K562 treated with DMSO at 1 percent for 48 hours (cell line): ENCODE results near the gene POMT2. TPM values are rescaled to one million over a fixed set of nuclear protein-coding genes. Genes with fewer than 3 reads are reported as not detected.

Source experiments
- total RNA-seq: library from RNA; unstranded; fragments of 300-600 nt; gene quantifications from 2 replicates; pipeline ENCODE4 v1.2.3, GENCODE V29; 2022; ENCODE audit warnings: low replicate concordance; ENCODE audit errors: extremely low read depth

Gene POMT2
- total RNA-seq: not detected in 2 replicates

GRCh38 chr14:77320238-77320935 is at the start of gene POMT2:
Gene POMT2 (minus strand): TSS chr14:77320883. CDS start chr14:77320681, 202 bp downstream.

GRCh38 chr14:77271113-77271710 is 49.5 kb downstream of the POMT2 start, which contains the start of gene NGB:
Gene NGB (minus strand): TSS chr14:77271206. CDS start chr14:77270937, 269 bp downstream.

Other genes starting within 250 kb of the POMT2 start
- gene CIPC, start 222.6 kb downstream of the POMT2 start, total RNA-seq: not detected in 2 replicates
- not detected in 2 replicates for gene ZDHHC22, start 179.1 kb downstream of the POMT2 start, total RNA-seq
- gene TMEM63C, start 139.1 kb downstream of the POMT2 start, total RNA-seq: not detected in 2 replicates
- gene NGB, start 49.7 kb downstream of the POMT2 start, total RNA-seq: not detected in 2 replicates
- gene GSTZ1, start 153 bp upstream of the POMT2 start, total RNA-seq: not detected in 2 replicates
- gene TMED8, start 56.2 kb upstream of the POMT2 start, total RNA-seq: not detected in 2 replicates
- not detected in 2 replicates for gene SAMD15, start 56.5 kb upstream of the POMT2 start, total RNA-seq
- not detected in 2 replicates for gene NOXRED1, start 102.6 kb upstream of the POMT2 start, total RNA-seq
- gene VIPAS39, start 136.7 kb upstream of the POMT2 start, total RNA-seq: not detected in 2 replicates
- not detected in 2 replicates for gene AHSA1, start 137.2 kb upstream of the POMT2 start, total RNA-seq
- gene ISM2, start 177.9 kb upstream of the POMT2 start, total RNA-seq: not detected in 2 replicates